A673 (cell line): ENCODE measurements around the gene ANKRD55. TPM values are rescaled to one million over a fixed set of nuclear protein-coding genes. Genes with fewer than 3 reads are reported as not detected.

Source experiments
- BruUV-seq: library from RNA; stranded (reverse); fragments of 400-500 nt; replicated peaks from 2 replicates; lab custom pipeline; 2021; lab: Mats Ljungman, UMichigan
- CTCF ChIA-PET: fragments of 300-600 bp; sonication (Branson Sonifier 250); formaldehyde crosslinking; loops from one replicate; lab custom pipeline; 2022; ENCODE audit warnings: antibody characterized with exemption; lab: Charles Lee
- POLR2A ChIA-PET: fragments of 300-600 bp; sonication (Branson Sonifier 250); formaldehyde crosslinking; loops from one replicate; lab custom pipeline; 2022; ENCODE audit warnings: antibody characterized with exemption; ENCODE audit not compliant: low non-redundant PET; lab: Charles Lee
- DNase-seq: peaks from one replicate; pipeline ENCODE4 v3.0.0-alpha.2; 2015; ENCODE audit warnings: low spot score
- H3K27ac ChIP-seq: fragments of 200-600 bp; sonication (generic); 2 replicates; pipeline ENCODE4 v1.5.1; 2016; ENCODE audit warnings: mixed run types, low read depth, mild to moderate bottlenecking, mixed read lengths, antibody characterized with exemption, low read length; ENCODE audit not compliant: poor library complexity, severe bottlenecking
- H3K27me3 ChIP-seq: fragments of 200-600 bp; sonication (generic); replicated peaks from 2 replicates; pipeline ENCODE4 v1.6.1; 2017; ENCODE audit warnings: mixed run types, low read depth, mild to moderate bottlenecking, mixed read lengths, antibody characterized with exemption, low read length; ENCODE audit not compliant: insufficient read depth, poor library complexity
- H3K36me3 ChIP-seq: fragments of 200-600 bp; sonication (generic); 2 replicates; pipeline ENCODE4 v1.6.1; 2016; ENCODE audit warnings: mixed run types, mild to moderate bottlenecking, mixed read lengths, antibody characterized with exemption, low read length; ENCODE audit not compliant: insufficient read depth, poor library complexity, severe bottlenecking
- H3K4me1 ChIP-seq: fragments of 200-600 bp; sonication (generic); 2 replicates; pipeline ENCODE4 v1.6.1; 2017; ENCODE audit warnings: mixed run types, mild to moderate bottlenecking, mixed read lengths, antibody characterized with exemption, low read length; ENCODE audit not compliant: insufficient read depth, poor library complexity, severe bottlenecking
- H3K4me3 ChIP-seq: fragments of 200-600 bp; sonication (generic); 2 replicates; pipeline ENCODE4 v1.5.1; 2016; ENCODE audit warnings: low read depth, mixed run types, mild to moderate bottlenecking, mixed read lengths, low read length; ENCODE audit not compliant: poor library complexity, severe bottlenecking
- H3K9me3 ChIP-seq: fragments of 200-600 bp; sonication (generic); 2 replicates; pipeline ENCODE4 v1.6.1; 2016; ENCODE audit warnings: mixed run types, low read depth, mild to moderate bottlenecking, mixed read lengths, antibody characterized with exemption, low read length; ENCODE audit not compliant: poor library complexity, severe bottlenecking
- CTCF ChIP-seq: fragments of 300-800, 200-600 bp; sonication (generic); conservative IDR thresholded peaks from 2 replicates; pipeline ENCODE4 v1.5.1; 2017; ENCODE audit warnings: low read depth, mild to moderate bottlenecking, antibody characterized with exemption, low read length, moderate library complexity, mixed read lengths
- EZH2 ChIP-seq: fragments of 200-600 bp; sonication (generic); IDR thresholded peaks from 2 replicates; pipeline ENCODE4 v1.6.1; 2017; ENCODE audit warnings: borderline replicate concordance, low read depth, mild to moderate bottlenecking, mixed read lengths, antibody characterized with exemption, low read length; ENCODE audit not compliant: poor library complexity, severe bottlenecking
- intact Hi-C: fragments of 100-400 bp; cut with micrococcal nuclease; formaldehyde crosslinking; loops from one replicate; pipeline ENCODE4 v1.10.0; 2022; ENCODE audit not compliant: unreplicated experiment
- total RNA-seq: library from RNA; stranded (reverse); gene quantifications from 2 replicates; pipeline ENCODE4 v1.2.3, GENCODE V29; 2021

Gene ANKRD55
- total RNA-seq, 1 experiment from 2014 or later = not detected

GRCh38 chr5:56072863-56073766 lies 160.0 kb downstream of the ANKRD55 start:
- no TSS peak for BruUV-seq
- no peaks in the 10 kb centered on the region for H3K27me3 ChIP-seq
- no peak for DNase-seq
- no peaks in the 10 kb centered on the region for H3K4me1 ChIP-seq
- TF ChIP-seq CTCF (no peak), EZH2 (no peak)
- no peaks in the 10 kb centered on the region for H3K36me3 ChIP-seq
- intact Hi-C loops = no loop called here
- no peak overlapping the region for H3K4me3 ChIP-seq
- H3K9me3 ChIP-seq = no peaks in the 10 kb centered on the region
- no peak overlapping the region for H3K27ac ChIP-seq
- POLR2A ChIA-PET = no interaction called here
- CTCF ChIA-PET = no interaction called here

GRCh38 chr5:56071470-56071869 lies 161.7 kb downstream of the ANKRD55 start:
- H3K36me3 ChIP-seq = no peaks in the 10 kb centered on the region
- intact Hi-C loops = no loop called here
- TF ChIP-seq CTCF (no peak), EZH2 (no peak)
- no peak overlapping the region for H3K27ac ChIP-seq
- ChIA-PET POLR2A (no interaction called here), CTCF (no interaction called here)
- H3K27me3 ChIP-seq = no peaks in the 10 kb centered on the region
- no peak overlapping the region for H3K4me3 ChIP-seq
- BruUV-seq = no TSS peak
- no peaks in the 10 kb centered on the region for H3K4me1 ChIP-seq
- H3K9me3 ChIP-seq = no peaks in the 10 kb centered on the region
- DNase-seq = no peak

GRCh38 chr5:56070851-56071465 lies 162.2 kb downstream of the ANKRD55 start:
- Histone ChIP-seq H3K4me1 (no peaks in the 10 kb centered on the region), H3K27ac (no peak overlapping the region), H3K9me3 (no peaks in the 10 kb centered on the region), H3K27me3 (no peaks in the 10 kb centered on the region), H3K4me3 (no peak overlapping the region), H3K36me3 (no peaks in the 10 kb centered on the region)
- intact Hi-C loops = no loop called here
- TF ChIP-seq CTCF (no peak), EZH2 (no peak)
- BruUV-seq = no TSS peak
- ChIA-PET CTCF (no interaction called here), POLR2A (no interaction called here)
- no peak for DNase-seq
